Measurements from ENCODE around the gene SORBS2.

- TF ChIP-seq, protein P1, sequence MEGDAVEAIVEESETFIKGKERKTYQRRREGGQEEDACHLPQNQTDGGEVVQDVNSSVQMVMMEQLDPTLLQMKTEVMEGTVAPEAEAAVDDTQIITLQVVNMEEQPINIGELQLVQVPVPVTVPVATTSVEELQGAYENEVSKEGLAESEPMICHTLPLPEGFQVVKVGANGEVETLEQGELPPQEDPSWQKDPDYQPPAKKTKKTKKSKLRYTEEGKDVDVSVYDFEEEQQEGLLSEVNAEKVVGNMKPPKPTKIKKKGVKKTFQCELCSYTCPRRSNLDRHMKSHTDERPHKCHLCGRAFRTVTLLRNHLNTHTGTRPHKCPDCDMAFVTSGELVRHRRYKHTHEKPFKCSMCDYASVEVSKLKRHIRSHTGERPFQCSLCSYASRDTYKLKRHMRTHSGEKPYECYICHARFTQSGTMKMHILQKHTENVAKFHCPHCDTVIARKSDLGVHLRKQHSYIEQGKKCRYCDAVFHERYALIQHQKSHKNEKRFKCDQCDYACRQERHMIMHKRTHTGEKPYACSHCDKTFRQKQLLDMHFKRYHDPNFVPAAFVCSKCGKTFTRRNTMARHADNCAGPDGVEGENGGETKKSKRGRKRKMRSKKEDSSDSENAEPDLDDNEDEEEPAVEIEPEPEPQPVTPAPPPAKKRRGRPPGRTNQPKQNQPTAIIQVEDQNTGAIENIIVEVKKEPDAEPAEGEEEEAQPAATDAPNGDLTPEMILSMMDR (IDR thresholded peaks at IDR 0.05; ENCODE audit: extremely low read depth in 1 of 2, insufficient read depth in 1 of 2, low read depth in 1 of 2, low read length in 2 of 2), result no peak
- TF ChIP-seq MAX (IDR thresholded peaks at IDR 0.05; ENCODE audit: insufficient read depth, insufficient read length), result no peak
- no peak for TF ChIP-seq EZH2 (IDR thresholded peaks at IDR 0.05; ENCODE audit: borderline replicate concordance, low read depth, low read length, severe bottlenecking)
Observed at GRCh38 chr4:185664481-185664880, 147.5 kb downstream of the SORBS2 start.

Measured in endothelial cell of umbilical vein (primary cell).